K562 (cell line): ENCODE data around the gene ZNF488. TPM values are rescaled to one million over a fixed set of nuclear protein-coding genes. Genes with fewer than 3 reads are reported as not detected.

Experiments
- ATAC-seq: fragments of 200-7000 bp; cut with Tn5 transposase; 3 replicates; pipeline ENCODE4 v1.9.1; 2020; ENCODE audit warnings: moderate library complexity
- BruUV-seq: library from RNA; stranded (reverse); fragments of 400-500 nt; replicated peaks from 2 replicates; lab custom pipeline; 2021; lab: Mats Ljungman, UMichigan
- CTCF ChIA-PET: fragments of 300-600 bp; formaldehyde crosslinking; extraction: SDS; loops from one replicate; lab custom pipeline; 2021; ENCODE audit warnings: low intra/inter-chr PET ratio; lab: Yijun Ruan, JAX
- POLR2A ChIA-PET: fragments of 300-600, 350-650 bp; sonication (Branson Sonifier 250); formaldehyde crosslinking; extraction: SDS; loops from one replicate; lab custom pipeline; 2021; ENCODE audit warnings: antibody characterized with exemption, inconsistent platforms; lab: Yijun Ruan, JAX
- DNase-seq, 4 experiments: peaks; one replicate each; pipeline versions ENCODE4 v3.0.0 to v3.0.0-alpha.2; 2011 to 2018; ENCODE audit warnings: low spot score in 3 of 4, mixed read lengths in 3 of 4; ENCODE audit errors: extremely low read depth in 1 of 4
- FAIRE-seq: peaks from 2 replicates; lab custom pipeline; 2011; peaks lifted over from hg19 to GRCh38; lab: Jason Lieb, UNC
- H2AFZ ChIP-seq: 2 replicates; pipeline ENCODE4 v1.6.0; 2011; ENCODE audit warnings: low read depth, low read length, control low read depth, inconsistent platforms
- H3K27ac ChIP-seq: fragments of 200-600 bp; 3 replicates; pipeline ENCODE4 v1.8.0; 2011; ENCODE audit warnings: low read depth, mild to moderate bottlenecking, control low read depth, inconsistent platforms, low read length, moderate library complexity, mixed read lengths; ENCODE audit errors: extremely low read depth
- H3K27me3 ChIP-seq, 2 experiments: fragments of 300-600 bp in 1 of 2; 2 replicates in 1 of 2; 3 replicates in 1 of 2; pipeline versions ENCODE4 v1.6.0 to v1.8.0; 2011; ENCODE audit warnings: inconsistent platforms in 2 of 2, low read length in 2 of 2, mild to moderate bottlenecking in 1 of 2, mixed read lengths in 1 of 2, moderate library complexity in 1 of 2; ENCODE audit not compliant: control insufficient read depth in 2 of 2, insufficient read depth in 2 of 2
- H3K36me3 ChIP-seq: fragments of 300-600 bp; 3 replicates; pipeline ENCODE4 v1.8.0; 2011; ENCODE audit warnings: mild to moderate bottlenecking, low read length, inconsistent platforms; ENCODE audit not compliant: control insufficient read depth, insufficient read depth
- H3K4me1 ChIP-seq, 2 experiments: fragments of 200-600 bp in 1 of 2; replicated peaks in 1 of 2; 2 replicates in 1 of 2; 3 replicates in 1 of 2; pipeline versions ENCODE4 v1.5.1 to v1.8.0; 2011; ENCODE audit warnings: inconsistent platforms in 2 of 2, low read length in 2 of 2, mild to moderate bottlenecking in 1 of 2, mixed read lengths in 1 of 2, moderate library complexity in 1 of 2; ENCODE audit not compliant: control insufficient read depth in 2 of 2, insufficient read depth in 2 of 2
- H3K4me2 ChIP-seq: 2 replicates; pipeline ENCODE4 v1.6.1; 2011; ENCODE audit warnings: low read length, control low read depth, inconsistent platforms, mixed read lengths; ENCODE audit not compliant: insufficient read depth
- H3K4me3 ChIP-seq: fragments of 200-600 bp; sonication (generic), shearing (Covaris generic); 2 replicates; pipeline ENCODE4 v1.5.1; 2016; ENCODE audit warnings: control low read depth, inconsistent platforms
- H3K79me2 ChIP-seq: fragments of 200-600 bp; 3 replicates; pipeline ENCODE4 v1.8.0; 2011; ENCODE audit warnings: low read length, inconsistent platforms; ENCODE audit not compliant: control insufficient read depth, insufficient read depth
- H3K9ac ChIP-seq, 2 experiments: 2 replicates each; pipeline versions ENCODE4 v1.6.0 to v1.6.1; 2011; ENCODE audit warnings: low read depth in 2 of 2, low read length in 2 of 2, control low read depth in 1 of 2, inconsistent platforms in 1 of 2, mild to moderate bottlenecking in 1 of 2, mixed read lengths in 1 of 2; ENCODE audit not compliant: insufficient read depth in 1 of 2
- H3K9me1 ChIP-seq: one replicate; pipeline ENCODE4 v1.6.0; 2011; ENCODE audit warnings: inconsistent platforms, mild to moderate bottlenecking, low read length, moderate library complexity; ENCODE audit not compliant: control insufficient read depth, insufficient read depth
- H3K9me3 ChIP-seq: replicated peaks from 2 replicates; pipeline ENCODE4 v1.5.1; 2011; ENCODE audit warnings: low read depth, low read length, inconsistent platforms; ENCODE audit not compliant: control insufficient read depth, insufficient read depth
- H4K20me1 ChIP-seq: replicated peaks from 2 replicates; pipeline ENCODE4 v1.6.1; 2011; ENCODE audit warnings: low read length, inconsistent platforms, mixed read lengths; ENCODE audit not compliant: control insufficient read depth, insufficient read depth
- GABPB1 ChIP-seq: sonication (generic); formaldehyde crosslinking; IDR thresholded peaks from 2 replicates; pipeline ENCODE4 v1.8.0; 2022; ENCODE audit warnings: mild to moderate bottlenecking, missing genetic modification reagents
- TCF7 ChIP-seq: sonication (generic); IDR thresholded peaks from 2 replicates; pipeline ENCODE4 v1.6.1; 2016; ENCODE audit warnings: antibody characterized with exemption, borderline replicate concordance
- ZNF589 ChIP-seq: fragments of 200-800 bp; sonication (Bioruptor generic); IDR thresholded peaks from 2 replicates; pipeline ENCODE4 v1.6.1; 2016; ENCODE audit warnings: low read depth, missing genetic modification characterization, missing compliant biosample characterization
- WGBS: fragments of 100-300 bp; shearing (Covaris generic); methylation state at CpG from one replicate; pipeline ENCODE4 v1.1.6; 2016; ENCODE audit warnings: low coverage, mixed read lengths; ENCODE audit not compliant: insufficient coverage; ENCODE audit errors: missing lambda C conversion rate; 5-methylcytosine and 5-hydroxymethylcytosine counted together
- in situ Hi-C: fragments of 300-500 bp; cut with MboI; formaldehyde crosslinking; loops from 4 replicates; pipeline ENCODE4 v1.15.0; 2018; ENCODE audit warnings: inconsistent platforms, mixed read lengths
- intact Hi-C: fragments of 100-400 bp; cut with micrococcal nuclease; formaldehyde crosslinking; loops from 2 replicates; pipeline ENCODE4 v1.14.2; 2022
- polyA plus RNA-seq, 8 experiments: library from polyadenylated mRNA; depleted of rRNA in 4 of 8; stranded (reverse) in 5 of 8; unstranded in 3 of 8; fragments of >200 nt; fragmentation: Nextera tagmentation in 2 of 8; fragmentation: Illumina TruSeq in 1 of 8; extraction: Ambion mirVana in 2 of 8; extraction: Trizol in 1 of 8; gene quantifications; 2 replicates each; pipeline versions ENCODE4 v1.2.1 to v1.2.3, GENCODE V29; 2011 to 2014; ENCODE audit warnings: inconsistent platforms in 1 of 8, missing spikeins in 1 of 8
- total RNA-seq, 7 experiments: library from RNA; depleted of rRNA in 6 of 7; stranded (reverse); fragments of >200 nt in 6 of 7; fragmentation: Illumina TruSeq in 2 of 7; extraction: Trizol in 2 of 7; gene quantifications; 2 replicates each; pipeline versions ENCODE4 v1.2.1 to v1.2.3, GENCODE V29; 2011 to 2021; ENCODE audit warnings: low replicate concordance in 1 of 7
- TF ChIP-seq, protein P1 (sequence below): sonication (generic); formaldehyde crosslinking; IDR thresholded peaks from 2 replicates; pipeline ENCODE4 v1.4.0; 2020; ENCODE audit warnings: mild to moderate bottlenecking, missing genetic modification reagents
- TF ChIP-seq, protein P2 (sequence below): sonication (generic); formaldehyde crosslinking; IDR thresholded peaks from 2 replicates; pipeline ENCODE4 v1.8.1; 2023; ENCODE audit warnings: mild to moderate bottlenecking, missing genetic modification reagents
- TF ChIP-seq, protein P3 (sequence below): fragments of 250-450 bp; sonication (Bioruptor Pico); IDR thresholded peaks from 2 replicates; pipeline ENCODE4 v1.4.0; 2020
- TF ChIP-seq, protein P4 (sequence below), 2 experiments: fragments of 250-450 bp in 1 of 2; fragments of 450-650 bp in 1 of 2; sonication (Bioruptor Pico) in 1 of 2; IDR thresholded peaks; 2 replicates each; pipeline versions ENCODE4 v1.6.1 to v1.8.0; 2016 to 2021; ENCODE audit warnings: mild to moderate bottlenecking in 2 of 2, moderate library complexity in 2 of 2, missing compliant biosample characterization in 1 of 2, missing genetic modification characterization in 1 of 2

The ZNF488 gene
- total and polyA plus RNA-seq, 9 of the 15 experiments (the other 6 are each of a cell fraction or from before 2014, with no cell fraction given) = 0.03 to 0.09 (median 0.05) TPM; not detected in 3

DNA sequence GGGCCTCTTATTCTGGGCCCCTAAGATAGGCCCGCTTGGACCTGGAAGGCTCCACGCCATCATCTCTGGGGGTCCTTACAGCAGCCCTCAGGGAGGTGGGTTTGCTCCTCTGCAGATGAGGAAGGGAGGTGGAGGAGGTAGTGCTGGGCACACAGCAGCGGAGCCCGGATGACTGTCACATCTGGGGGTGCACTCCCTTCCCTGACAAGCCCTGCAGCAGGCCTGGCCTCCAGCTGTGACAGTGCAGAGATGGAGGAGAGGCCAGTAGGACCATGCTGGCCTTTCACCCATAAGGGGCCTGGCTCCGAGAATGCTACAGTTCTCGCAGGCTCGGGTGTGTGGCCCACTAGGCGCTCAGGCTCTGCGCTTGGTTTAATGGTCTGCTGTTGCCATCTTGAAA, 52.6 kb downstream of the ZNF488 start (continued):
- TF ChIP-seq, protein P1, sequence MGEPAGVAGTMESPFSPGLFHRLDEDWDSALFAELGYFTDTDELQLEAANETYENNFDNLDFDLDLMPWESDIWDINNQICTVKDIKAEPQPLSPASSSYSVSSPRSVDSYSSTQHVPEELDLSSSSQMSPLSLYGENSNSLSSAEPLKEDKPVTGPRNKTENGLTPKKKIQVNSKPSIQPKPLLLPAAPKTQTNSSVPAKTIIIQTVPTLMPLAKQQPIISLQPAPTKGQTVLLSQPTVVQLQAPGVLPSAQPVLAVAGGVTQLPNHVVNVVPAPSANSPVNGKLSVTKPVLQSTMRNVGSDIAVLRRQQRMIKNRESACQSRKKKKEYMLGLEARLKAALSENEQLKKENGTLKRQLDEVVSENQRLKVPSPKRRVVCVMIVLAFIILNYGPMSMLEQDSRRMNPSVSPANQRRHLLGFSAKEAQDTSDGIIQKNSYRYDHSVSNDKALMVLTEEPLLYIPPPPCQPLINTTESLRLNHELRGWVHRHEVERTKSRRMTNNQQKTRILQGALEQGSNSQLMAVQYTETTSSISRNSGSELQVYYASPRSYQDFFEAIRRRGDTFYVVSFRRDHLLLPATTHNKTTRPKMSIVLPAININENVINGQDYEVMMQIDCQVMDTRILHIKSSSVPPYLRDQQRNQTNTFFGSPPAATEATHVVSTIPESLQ (CRISPR knock-in tag) = no peak
- no peak for TF ChIP-seq ZNF589 (CRISPR knock-in tag)
- TF ChIP-seq GABPB1 = no peak

DNA sequence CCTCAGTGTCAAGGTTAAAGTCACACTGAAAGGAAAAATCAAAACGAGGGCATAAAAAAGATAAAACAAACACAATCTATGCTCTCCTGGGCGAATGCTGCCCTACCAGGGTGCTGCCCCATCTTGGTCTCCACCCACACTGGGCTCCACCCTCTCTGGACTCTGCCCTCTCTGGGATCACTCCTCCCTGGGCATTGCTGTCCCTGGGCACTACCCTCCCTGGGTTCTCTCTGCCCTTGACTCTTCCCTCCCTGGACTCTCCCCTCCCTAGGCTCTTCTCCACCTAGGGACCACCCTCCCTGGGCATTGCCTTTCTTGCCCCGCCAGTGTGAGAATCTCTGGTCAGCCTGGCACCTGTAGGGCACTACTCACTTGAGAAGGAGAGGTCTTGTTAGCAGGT, 53.3 kb downstream of the ZNF488 start:
- H3K9ac ChIP-seq = no peak overlapping the region
- CTCF ChIA-PET = no interaction called here
- 29% methylated on average over 3 of the region's 3 CpGs for WGBS
- H3K36me3 ChIP-seq = no peaks in the 10 kb centered on the region
- intact Hi-C loops (no loop called here), in situ Hi-C loops (no loop called here)
- no peak overlapping the region for H3K4me3 ChIP-seq
- H3K27ac ChIP-seq = no peak overlapping the region
- no peaks in the 10 kb centered on the region for H4K20me1 ChIP-seq
- H3K27me3 ChIP-seq = no peaks in the 10 kb centered on the region; a peak in 1 of 5 replicates
- H3K4me2 ChIP-seq = no peak overlapping the region
- ATAC-seq = no peak
- no peaks in the 10 kb centered on the region for H3K79me2 ChIP-seq
- peaks cover 27 to 30% of the 10 kb centered on the region in 2 experiments for H3K4me1 ChIP-seq
- H3K9me3 ChIP-seq = no peaks in the 10 kb centered on the region
- BruUV-seq = no TSS peak
- no peaks in the 10 kb centered on the region for H3K9me1 ChIP-seq
- no peak for FAIRE-seq
- POLR2A ChIA-PET = no interaction called here
- DNase-seq = no peak
- no peak overlapping the region for H2AFZ ChIP-seq
- no peak for TF ChIP-seq TCF7
- TF ChIP-seq, protein P2, sequence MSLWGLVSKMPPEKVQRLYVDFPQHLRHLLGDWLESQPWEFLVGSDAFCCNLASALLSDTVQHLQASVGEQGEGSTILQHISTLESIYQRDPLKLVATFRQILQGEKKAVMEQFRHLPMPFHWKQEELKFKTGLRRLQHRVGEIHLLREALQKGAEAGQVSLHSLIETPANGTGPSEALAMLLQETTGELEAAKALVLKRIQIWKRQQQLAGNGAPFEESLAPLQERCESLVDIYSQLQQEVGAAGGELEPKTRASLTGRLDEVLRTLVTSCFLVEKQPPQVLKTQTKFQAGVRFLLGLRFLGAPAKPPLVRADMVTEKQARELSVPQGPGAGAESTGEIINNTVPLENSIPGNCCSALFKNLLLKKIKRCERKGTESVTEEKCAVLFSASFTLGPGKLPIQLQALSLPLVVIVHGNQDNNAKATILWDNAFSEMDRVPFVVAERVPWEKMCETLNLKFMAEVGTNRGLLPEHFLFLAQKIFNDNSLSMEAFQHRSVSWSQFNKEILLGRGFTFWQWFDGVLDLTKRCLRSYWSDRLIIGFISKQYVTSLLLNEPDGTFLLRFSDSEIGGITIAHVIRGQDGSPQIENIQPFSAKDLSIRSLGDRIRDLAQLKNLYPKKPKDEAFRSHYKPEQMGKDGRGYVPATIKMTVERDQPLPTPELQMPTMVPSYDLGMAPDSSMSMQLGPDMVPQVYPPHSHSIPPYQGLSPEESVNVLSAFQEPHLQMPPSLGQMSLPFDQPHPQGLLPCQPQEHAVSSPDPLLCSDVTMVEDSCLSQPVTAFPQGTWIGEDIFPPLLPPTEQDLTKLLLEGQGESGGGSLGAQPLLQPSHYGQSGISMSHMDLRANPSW = no peak
- TF ChIP-seq, protein P3, sequence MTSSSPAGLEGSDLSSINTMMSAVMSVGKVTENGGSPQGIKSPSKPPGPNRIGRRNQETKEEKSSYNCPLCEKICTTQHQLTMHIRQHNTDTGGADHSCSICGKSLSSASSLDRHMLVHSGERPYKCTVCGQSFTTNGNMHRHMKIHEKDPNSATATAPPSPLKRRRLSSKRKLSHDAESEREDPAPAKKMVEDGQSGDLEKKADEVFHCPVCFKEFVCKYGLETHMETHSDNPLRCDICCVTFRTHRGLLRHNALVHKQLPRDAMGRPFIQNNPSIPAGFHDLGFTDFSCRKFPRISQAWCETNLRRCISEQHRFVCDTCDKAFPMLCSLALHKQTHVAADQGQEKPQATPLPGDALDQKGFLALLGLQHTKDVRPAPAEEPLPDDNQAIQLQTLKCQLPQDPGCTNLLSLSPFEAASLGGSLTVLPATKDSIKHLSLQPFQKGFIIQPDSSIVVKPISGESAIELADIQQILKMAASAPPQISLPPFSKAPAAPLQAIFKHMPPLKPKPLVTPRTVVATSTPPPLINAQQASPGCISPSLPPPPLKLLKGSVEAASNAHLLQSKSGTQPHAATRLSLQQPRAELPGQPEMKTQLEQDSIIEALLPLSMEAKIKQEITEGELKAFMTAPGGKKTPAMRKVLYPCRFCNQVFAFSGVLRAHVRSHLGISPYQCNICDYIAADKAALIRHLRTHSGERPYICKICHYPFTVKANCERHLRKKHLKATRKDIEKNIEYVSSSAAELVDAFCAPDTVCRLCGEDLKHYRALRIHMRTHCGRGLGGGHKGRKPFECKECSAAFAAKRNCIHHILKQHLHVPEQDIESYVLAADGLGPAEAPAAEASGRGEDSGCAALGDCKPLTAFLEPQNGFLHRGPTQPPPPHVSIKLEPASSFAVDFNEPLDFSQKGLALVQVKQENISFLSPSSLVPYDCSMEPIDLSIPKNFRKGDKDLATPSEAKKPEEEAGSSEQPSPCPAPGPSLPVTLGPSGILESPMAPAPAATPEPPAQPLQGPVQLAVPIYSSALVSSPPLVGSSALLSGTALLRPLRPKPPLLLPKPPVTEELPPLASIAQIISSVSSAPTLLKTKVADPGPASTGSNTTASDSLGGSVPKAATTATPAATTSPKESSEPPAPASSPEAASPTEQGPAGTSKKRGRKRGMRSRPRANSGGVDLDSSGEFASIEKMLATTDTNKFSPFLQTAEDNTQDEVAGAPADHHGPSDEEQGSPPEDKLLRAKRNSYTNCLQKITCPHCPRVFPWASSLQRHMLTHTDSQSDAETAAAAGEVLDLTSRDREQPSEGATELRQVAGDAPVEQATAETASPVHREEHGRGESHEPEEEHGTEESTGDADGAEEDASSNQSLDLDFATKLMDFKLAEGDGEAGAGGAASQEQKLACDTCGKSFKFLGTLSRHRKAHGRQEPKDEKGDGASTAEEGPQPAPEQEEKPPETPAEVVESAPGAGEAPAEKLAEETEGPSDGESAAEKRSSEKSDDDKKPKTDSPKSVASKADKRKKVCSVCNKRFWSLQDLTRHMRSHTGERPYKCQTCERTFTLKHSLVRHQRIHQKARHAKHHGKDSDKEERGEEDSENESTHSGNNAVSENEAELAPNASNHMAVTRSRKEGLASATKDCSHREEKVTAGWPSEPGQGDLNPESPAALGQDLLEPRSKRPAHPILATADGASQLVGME (CRISPR knock-in tag) = no peak
- TF ChIP-seq, protein P4, sequence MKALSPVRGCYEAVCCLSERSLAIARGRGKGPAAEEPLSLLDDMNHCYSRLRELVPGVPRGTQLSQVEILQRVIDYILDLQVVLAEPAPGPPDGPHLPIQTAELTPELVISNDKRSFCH (CRISPR knock-in tag; IDR thresholded peaks at IDR 0.05) = no peak
- TF ChIP-seq, protein P4 (tag; IDR thresholded peaks at IDR 0.05) = no peak
